Tibial nerve (tissue), 4 donors: ENCODE data around the gene DES.

Experiments used
- CTCF ChIP-seq, 5 experiments: fragments of 200-600 bp in 3 of 5; fragments of 450-650 bp in 2 of 5; sonication (generic) in 3 of 5; IDR thresholded peaks; one replicate each; pipeline ENCODE4 v1.5.1; 2016 to 2019; ENCODE audit warnings: antibody characterized with exemption in 5 of 5, mild to moderate bottlenecking in 3 of 5, moderate library complexity in 2 of 5
- EP300 ChIP-seq, 2 donors: sonication (generic); formaldehyde crosslinking; IDR thresholded peaks; one replicate each; pipeline ENCODE4 v1.6.1; 2017; ENCODE audit warnings: antibody characterized with exemption in 2 of 2, mild to moderate bottlenecking in 1 of 2
- POLR2A ChIP-seq, 2 donors: fragments of 450-650 bp; IDR thresholded peaks; one replicate each; pipeline ENCODE4 v1.6.1; 2017; ENCODE audit warnings: antibody characterized with exemption in 2 of 2, mild to moderate bottlenecking in 2 of 2, moderate library complexity in 2 of 2

GRCh38 chr2:219474285-219475060 is 56.3 kb downstream of the DES start:
- no peak for TF ChIP-seq CTCF (IDR thresholded peaks at IDR 0.05)
- no peak for TF ChIP-seq EP300 (IDR thresholded peaks at IDR 0.05)
- TF ChIP-seq POLR2A (IDR thresholded peaks at IDR 0.05) = no peak
